Spleen (tissue), 11 donors: ENCODE results near the gene SLCO2A1. TPM values are rescaled to one million over a fixed set of nuclear protein-coding genes. Genes with fewer than 3 reads are reported as not detected.

Source experiments
- DNase-seq: peaks from one replicate; pipeline ENCODE4 v3.0.0-alpha.2; 2020
- H3K27ac ChIP-seq, 8 donors: fragments of 200-600 bp; sonication (generic) in 7 of 8; 1 replicate in 4 of 8; 2 replicates in 4 of 8; pipeline versions ENCODE4 v1.5.0 to v1.8.0; 2016 to 2021; ENCODE audit warnings: inconsistent platforms in 4 of 8, mild to moderate bottlenecking in 4 of 8, moderate library complexity in 1 of 8
- H3K27me3 ChIP-seq, 7 donors: fragments of 200-600 bp; sonication (generic) in 6 of 7; replicated peaks in 1 of 7; 1 replicate in 4 of 7; 2 replicates in 3 of 7; pipeline versions ENCODE4 v1.5.0 to v1.8.0; 2016 to 2021; ENCODE audit warnings: inconsistent platforms in 3 of 7, mild to moderate bottlenecking in 1 of 7
- H3K36me3 ChIP-seq, 6 donors: fragments of 200-600 bp; sonication (generic) in 5 of 6; 1 replicate in 4 of 6; 2 replicates in 2 of 6; pipeline versions ENCODE4 v1.5.0 to v1.8.0; 2016 to 2021; ENCODE audit warnings: inconsistent platforms in 2 of 6
- H3K4me1 ChIP-seq, 6 donors: fragments of 200-600 bp; sonication (generic) in 5 of 6; 1 replicate in 3 of 6; 2 replicates in 3 of 6; pipeline versions ENCODE4 v1.5.0 to v1.8.0; 2016 to 2021; ENCODE audit warnings: inconsistent platforms in 3 of 6
- H3K4me3 ChIP-seq, 8 donors: fragments of 200-600 bp; sonication (generic) in 7 of 8; 1 replicate in 4 of 8; 2 replicates in 4 of 8; pipeline versions ENCODE4 v1.5.0 to v1.8.0; 2016 to 2021; ENCODE audit warnings: inconsistent platforms in 4 of 8, mild to moderate bottlenecking in 4 of 8, moderate library complexity in 2 of 8
- H3K9me3 ChIP-seq, 8 donors: fragments of 200-600 bp; sonication (generic) in 7 of 8; 1 replicate in 4 of 8; 2 replicates in 4 of 8; pipeline versions ENCODE4 v1.5.0 to v1.8.0; 2016 to 2021; ENCODE audit warnings: inconsistent platforms in 4 of 8
- POLR2A ChIP-seq, 3 donors: fragments of 450-650 bp; IDR thresholded peaks; one replicate each; pipeline ENCODE4 v1.5.1; 2017; ENCODE audit warnings: antibody characterized with exemption in 3 of 3, mild to moderate bottlenecking in 1 of 3
- POLR2AphosphoS5 ChIP-seq, 3 donors: sonication (generic); formaldehyde crosslinking; IDR thresholded peaks; one replicate each; pipeline ENCODE4 v1.5.1; 2017; ENCODE audit warnings: antibody characterized with exemption in 3 of 3
- WGBS, 5 donors: extraction: QIAGEN DNeasy Blood & Tissue Kit in 3 of 5; methylation state at CpG; one replicate each; pipeline versions ENCODE4 v1.1.5 to v1.1.7; 2013 to 2018; 5-methylcytosine and 5-hydroxymethylcytosine counted together
- intact Hi-C: fragments of 100-400 bp; cut with DNase I; formaldehyde crosslinking; loops from one replicate; pipeline ENCODE4 v1.15.0; 2023; ENCODE audit warnings: low total_unique reads
- polyA plus RNA-seq, 3 donors: library from polyadenylated mRNA; stranded (reverse); fragments of 200-250 nt; gene quantifications; one replicate each; pipeline ENCODE4 v1.2.1, GENCODE V29; 2013
- total RNA-seq, 7 donors: library from RNA; depleted of rRNA in 3 of 7; stranded (reverse); fragments of >200 nt in 3 of 7; fragmentation: NEBNext Ultra II Directional in 4 of 7; extraction: Animal tissue kit (Norgen Biotek cat#: 25700) in 4 of 7; gene quantifications; one replicate each; pipeline versions ENCODE4 v1.1.0 to v1.2.1, GENCODE V29; 2016 to 2021
- TF ChIP-seq, protein P1 (sequence below), 11 experiments: fragments of 200-600 bp in 7 of 11; fragments of 450-650 bp in 4 of 11; sonication (generic) in 4 of 11; IDR thresholded peaks in 8 of 11; conservative IDR thresholded peaks in 3 of 11; 1 replicate in 7 of 11; 2 replicates in 4 of 11; pipeline versions ENCODE4 v1.4.0 to v1.8.0; 2016 to 2021; ENCODE audit warnings: antibody characterized with exemption in 11 of 11, inconsistent platforms in 4 of 11, mild to moderate bottlenecking in 1 of 11
- donor health status: healthy with polysubstance abuse.
- donor health status: DM: no; HTN: no; CAD: no; lungs with moderate emphysema.
- donor health status: DM: no; HTN: no; CAD: no.
- donor health status: Bipolar disorder and iron deficiency.
- donor health status: healthy.
- donor health status: DM: no; HTN: no; CAD: no.
- donor health status: DM: yes; HTN: yes; CAD: no.

Gene SLCO2A1
- total and polyA plus RNA-seq, 10 donors = 4.8 to 118 (median 29.8) TPM

DNA sequence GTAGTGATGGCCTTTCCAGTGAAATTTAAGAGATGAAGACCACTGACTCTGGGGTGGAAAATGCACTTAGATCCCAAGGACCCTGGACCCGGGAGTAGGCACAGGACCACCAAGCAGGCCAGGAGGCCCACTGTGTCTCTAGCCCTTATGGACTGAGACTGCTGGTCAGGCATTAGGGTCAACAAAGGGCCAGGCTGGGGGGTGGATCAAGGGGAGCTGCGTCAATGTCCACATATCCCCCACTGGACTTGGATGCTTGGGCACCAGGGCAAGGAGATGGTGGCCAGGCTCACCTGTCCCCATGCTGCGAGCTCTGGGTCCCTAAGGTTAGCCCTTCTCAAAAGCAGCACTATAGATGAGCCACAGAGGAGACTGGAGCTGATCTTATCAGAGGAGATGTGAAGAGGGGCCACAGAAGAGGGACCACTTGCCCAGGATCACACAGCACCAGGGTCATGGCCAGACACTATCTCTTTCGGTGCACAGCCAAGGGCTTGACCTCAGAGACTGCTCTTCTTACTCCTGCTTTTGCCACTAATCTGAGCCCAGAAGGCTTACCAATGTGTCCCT lies 148.8 kb downstream of the SLCO2A1 start:
- DNase-seq = no peak
- peaks cover 0 to 25% (median 19%) of the 10 kb centered on the region in 8 donors for H3K9me3 ChIP-seq
- intact Hi-C loops = no loop called here
- TF ChIP-seq POLR2A (IDR thresholded peaks at IDR 0.05) (no peak), POLR2AphosphoS5 (IDR thresholded peaks at IDR 0.05) (no peak)
- TF ChIP-seq, protein P1, sequence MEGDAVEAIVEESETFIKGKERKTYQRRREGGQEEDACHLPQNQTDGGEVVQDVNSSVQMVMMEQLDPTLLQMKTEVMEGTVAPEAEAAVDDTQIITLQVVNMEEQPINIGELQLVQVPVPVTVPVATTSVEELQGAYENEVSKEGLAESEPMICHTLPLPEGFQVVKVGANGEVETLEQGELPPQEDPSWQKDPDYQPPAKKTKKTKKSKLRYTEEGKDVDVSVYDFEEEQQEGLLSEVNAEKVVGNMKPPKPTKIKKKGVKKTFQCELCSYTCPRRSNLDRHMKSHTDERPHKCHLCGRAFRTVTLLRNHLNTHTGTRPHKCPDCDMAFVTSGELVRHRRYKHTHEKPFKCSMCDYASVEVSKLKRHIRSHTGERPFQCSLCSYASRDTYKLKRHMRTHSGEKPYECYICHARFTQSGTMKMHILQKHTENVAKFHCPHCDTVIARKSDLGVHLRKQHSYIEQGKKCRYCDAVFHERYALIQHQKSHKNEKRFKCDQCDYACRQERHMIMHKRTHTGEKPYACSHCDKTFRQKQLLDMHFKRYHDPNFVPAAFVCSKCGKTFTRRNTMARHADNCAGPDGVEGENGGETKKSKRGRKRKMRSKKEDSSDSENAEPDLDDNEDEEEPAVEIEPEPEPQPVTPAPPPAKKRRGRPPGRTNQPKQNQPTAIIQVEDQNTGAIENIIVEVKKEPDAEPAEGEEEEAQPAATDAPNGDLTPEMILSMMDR (IDR thresholded peaks at IDR 0.05 in 8 of 11, conservative IDR thresholded peaks at IDR 0.05 in 3 of 11) = no peak
- H3K36me3 ChIP-seq = no peaks in the 10 kb centered on the region
- peak overlapping the region in 1 of 8 donors; percentile 4 for H3K27ac ChIP-seq
- WGBS, 5 donors = 88 to 94% (median 92%) methylated on average over 4 of the region's 4 CpGs
- H3K4me1 ChIP-seq = peaks cover 0 to 5% (median 0%) of the 10 kb centered on the region in 6 donors
- no peaks in the 10 kb centered on the region for H3K27me3 ChIP-seq
- no peak overlapping the region for H3K4me3 ChIP-seq

DNA sequence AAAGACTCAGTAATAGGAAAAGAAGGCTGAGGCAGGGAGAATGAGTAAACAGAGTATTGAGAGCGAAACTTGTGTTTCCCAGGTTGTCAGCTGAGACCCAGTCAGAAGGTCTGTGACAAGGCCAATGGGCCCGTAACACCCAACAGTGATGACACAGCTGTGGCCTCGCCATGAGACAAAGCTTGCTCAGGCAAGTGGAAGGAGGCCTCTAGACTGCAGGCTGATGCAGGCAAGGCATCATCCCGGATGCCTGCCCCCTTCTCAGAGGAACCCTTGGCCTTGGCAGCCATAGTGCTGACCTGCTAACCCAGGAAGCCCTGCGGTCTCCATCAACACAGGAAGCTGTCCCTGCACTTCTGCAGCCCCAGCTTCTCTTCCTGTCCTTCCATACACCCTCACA lies 149.4 kb downstream of the SLCO2A1 start:
- H3K4me1 ChIP-seq = peaks cover 0 to 5% (median 0%) of the 10 kb centered on the region in 6 donors
- WGBS, 5 donors = 55 to 82% (median 80%) methylated on average over 5 of the region's 5 CpGs
- H3K36me3 ChIP-seq = no peaks in the 10 kb centered on the region
- H3K27ac ChIP-seq = no peak overlapping the region
- no peak for TF ChIP-seq POLR2AphosphoS5 (IDR thresholded peaks at IDR 0.05)
- no peak for TF ChIP-seq POLR2A (IDR thresholded peaks at IDR 0.05)
- TF ChIP-seq, protein P1 (IDR thresholded peaks at IDR 0.05 in 8 of 11, conservative IDR thresholded peaks at IDR 0.05 in 3 of 11) = no peak
- no peak overlapping the region for H3K4me3 ChIP-seq
- H3K9me3 ChIP-seq = peaks cover 0 to 25% (median 19%) of the 10 kb centered on the region in 8 donors
- intact Hi-C loops = no loop called here
- peak; percentile 54 for DNase-seq
- H3K27me3 ChIP-seq = no peaks in the 10 kb centered on the region

DNA sequence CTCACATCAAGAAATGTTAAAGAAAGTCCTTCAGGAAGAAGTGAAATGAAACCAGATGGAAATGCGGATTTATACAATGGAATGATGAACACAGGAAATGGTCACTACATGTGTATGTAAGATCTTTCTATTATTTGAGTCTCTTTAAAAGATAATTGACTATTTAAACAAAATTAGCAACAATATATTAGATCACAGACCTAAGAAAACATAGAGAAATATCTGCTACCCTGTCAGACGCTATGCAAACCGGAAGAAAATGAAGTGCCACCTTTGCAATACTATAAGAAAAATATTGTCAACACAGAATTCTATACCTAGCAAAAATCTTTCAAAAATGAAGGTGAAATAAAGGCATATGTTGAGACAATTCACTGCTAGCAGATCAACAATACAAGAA lies 151.2 kb downstream of the SLCO2A1 start:
- peaks cover 0 to 4% (median 0%) of the 10 kb centered on the region in 6 donors for H3K4me1 ChIP-seq
- no peaks in the 10 kb centered on the region for H3K27me3 ChIP-seq
- H3K4me3 ChIP-seq = no peak overlapping the region
- TF ChIP-seq, protein P1 (IDR thresholded peaks at IDR 0.05 in 8 of 11, conservative IDR thresholded peaks at IDR 0.05 in 3 of 11) = no peak
- TF ChIP-seq POLR2AphosphoS5 (IDR thresholded peaks at IDR 0.05) (no peak), POLR2A (IDR thresholded peaks at IDR 0.05) (no peak)
- no peak for DNase-seq
- intact Hi-C loops = no loop called here
- no peak overlapping the region for H3K27ac ChIP-seq
- H3K36me3 ChIP-seq = no peaks in the 10 kb centered on the region
- H3K9me3 ChIP-seq = peaks cover 0 to 25% (median 19%) of the 10 kb centered on the region in 8 donors
- 73 to 96% (median 94%) methylated on average over 3 of the region's 3 CpGs for WGBS, 5 donors

Other genes starting within 250 kb of the SLCO2A1 start
- gene SRPRB, start 224.1 kb downstream of the SLCO2A1 start, total RNA-seq = 10 to 100 TPM; 22.3 to 38.5 (median 28.1) TPM
- 10 to 100 TPM; 11.5 to 18.7 (median 17.8) TPM for gene SRPRB, start 224.1 kb downstream of the SLCO2A1 start, polyA plus RNA-seq
- 10 to 100 TPM in 2 of 7 donors, 1 to 10 TPM in 5; 6.1 to 20.4 (median 9.7) TPM for gene RAB6B, start 134.0 kb downstream of the SLCO2A1 start, total RNA-seq
- 1 to 10 TPM; 1.3 to 8.3 (median 6.7) TPM for gene RAB6B, start 134.0 kb downstream of the SLCO2A1 start, polyA plus RNA-seq
- gene RYK, start 220.9 kb upstream of the SLCO2A1 start, total RNA-seq = 100 to 1,000 TPM in 1 of 7 donors, 10 to 100 TPM in 6; 37.1 to 108 (median 55.9) TPM
- 10 to 100 TPM; 18.9 to 24.9 (median 22.5) TPM for gene RYK, start 220.9 kb upstream of the SLCO2A1 start, polyA plus RNA-seq